Colonic mucosa (tissue), 4 donors: ENCODE results near the gene IL17REL. TPM values are rescaled to one million over a fixed set of nuclear protein-coding genes. Genes with fewer than 3 reads are reported as not detected.

Experiments used
- DNase-seq: peaks from one replicate; pipeline ENCODE4 v3.0.0-alpha.2; 2020
- H3K27ac ChIP-seq: fragments of 200-600 bp; one replicate; pipeline ENCODE4 v1.8.0; 2021
- H3K27me3 ChIP-seq: fragments of 200-600 bp; one replicate; pipeline ENCODE4 v1.8.0; 2021
- H3K36me3 ChIP-seq: fragments of 200-600 bp; one replicate; pipeline ENCODE4 v1.8.0; 2021
- H3K4me1 ChIP-seq: fragments of 200-600 bp; one replicate; pipeline ENCODE4 v1.8.0; 2021; ENCODE audit warnings: mild to moderate bottlenecking
- H3K4me3 ChIP-seq: fragments of 200-600 bp; one replicate; pipeline ENCODE4 v1.8.0; 2021
- H3K9ac ChIP-seq, 2 donors: one replicate each; pipeline ENCODE4 v1.7.0; 2013; ENCODE audit warnings: control low read depth in 2 of 2, low read depth in 2 of 2, low read length in 2 of 2
- H3K9me3 ChIP-seq: fragments of 200-600 bp; one replicate; pipeline ENCODE4 v1.8.0; 2021
- CTCF ChIP-seq: fragments of 200-600 bp; IDR thresholded peaks from one replicate; pipeline ENCODE4 v1.8.0; 2022; ENCODE audit warnings: antibody characterized with exemption, mild to moderate bottlenecking
- intact Hi-C: fragments of 100-400 bp; cut with DNase I; formaldehyde crosslinking; loops from one replicate; pipeline ENCODE4 v1.14.1; 2022
- total RNA-seq, 2 donors: library from RNA; stranded (reverse); fragmentation: NEBNext Ultra II Directional in 1 of 2; extraction: Animal tissue kit (Norgen Biotek cat#: 25700) in 1 of 2; gene quantifications; one replicate each; pipeline ENCODE4 v1.2.1, GENCODE V29; 2021
- donor health status: healthy.
- donor health status: DM: no; HTN: no; CAD: no.
- donor health status: DM: no; HTN: no; CAD: no.

The IL17REL gene
- total RNA-seq, 2 donors from 2014 or later: 0.11 to 0.22 TPM

- Histone ChIP-seq H3K36me3 (no peaks in the 10 kb centered on the region), H3K9ac (peak overlapping the region; percentile 29 to 88), H3K4me1 (peaks cover 24% of the 10 kb centered on the region), H3K4me3 (no peak overlapping the region), H3K27ac (no peak overlapping the region), H3K27me3 (no peaks in the 10 kb centered on the region), H3K9me3 (no peaks in the 10 kb centered on the region)
- intact Hi-C loops: no loop called here
- TF ChIP-seq CTCF: no peak
- DNase-seq: no peak
These were observed 58.8 kb downstream of the IL17REL start for GRCh38 chr22:49953680-49954344.

DNA sequence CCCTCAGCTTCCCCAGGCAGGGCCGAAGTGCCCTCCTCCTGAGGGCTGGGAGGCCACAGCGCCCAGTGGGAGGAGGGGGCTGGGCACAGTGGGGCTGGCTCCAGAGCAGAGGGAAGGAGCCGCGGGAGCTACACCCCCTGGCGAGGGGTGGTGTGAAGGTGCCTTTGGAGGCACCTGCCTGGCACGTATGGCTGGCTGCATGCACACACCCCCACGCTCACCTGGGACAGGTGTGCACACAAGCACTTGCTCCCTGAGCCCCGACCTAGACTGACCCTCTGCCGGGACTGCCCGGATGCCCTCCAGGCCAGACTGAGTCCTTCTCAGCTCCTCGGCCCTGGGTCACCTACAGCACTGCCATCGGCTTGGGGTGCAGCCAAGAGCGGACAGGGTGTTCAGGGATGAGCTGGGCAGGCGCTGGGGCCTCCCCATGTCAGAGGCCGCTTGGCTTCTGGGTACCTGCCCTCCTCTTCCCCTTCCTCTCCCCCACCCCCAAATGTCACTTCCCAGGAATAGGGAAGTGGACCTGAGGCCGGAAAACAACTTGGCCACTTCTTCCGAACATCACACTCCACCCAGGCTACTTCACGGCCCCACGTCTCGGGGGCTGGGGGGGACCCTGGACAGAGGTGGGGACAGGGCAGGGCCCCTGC, 59.4 kb downstream of the IL17REL start:
- intact Hi-C loops: no loop called here
- no peak for TF ChIP-seq CTCF
- peak overlapping the region; percentile 64 to 88 for H3K9ac ChIP-seq
- H3K9me3 ChIP-seq: no peaks in the 10 kb centered on the region
- H3K27me3 ChIP-seq: no peaks in the 10 kb centered on the region
- no peaks in the 10 kb centered on the region for H3K36me3 ChIP-seq
- H3K27ac ChIP-seq: no peak overlapping the region
- peaks cover 24% of the 10 kb centered on the region for H3K4me1 ChIP-seq
- no peak for DNase-seq
- no peak overlapping the region for H3K4me3 ChIP-seq

DNA sequence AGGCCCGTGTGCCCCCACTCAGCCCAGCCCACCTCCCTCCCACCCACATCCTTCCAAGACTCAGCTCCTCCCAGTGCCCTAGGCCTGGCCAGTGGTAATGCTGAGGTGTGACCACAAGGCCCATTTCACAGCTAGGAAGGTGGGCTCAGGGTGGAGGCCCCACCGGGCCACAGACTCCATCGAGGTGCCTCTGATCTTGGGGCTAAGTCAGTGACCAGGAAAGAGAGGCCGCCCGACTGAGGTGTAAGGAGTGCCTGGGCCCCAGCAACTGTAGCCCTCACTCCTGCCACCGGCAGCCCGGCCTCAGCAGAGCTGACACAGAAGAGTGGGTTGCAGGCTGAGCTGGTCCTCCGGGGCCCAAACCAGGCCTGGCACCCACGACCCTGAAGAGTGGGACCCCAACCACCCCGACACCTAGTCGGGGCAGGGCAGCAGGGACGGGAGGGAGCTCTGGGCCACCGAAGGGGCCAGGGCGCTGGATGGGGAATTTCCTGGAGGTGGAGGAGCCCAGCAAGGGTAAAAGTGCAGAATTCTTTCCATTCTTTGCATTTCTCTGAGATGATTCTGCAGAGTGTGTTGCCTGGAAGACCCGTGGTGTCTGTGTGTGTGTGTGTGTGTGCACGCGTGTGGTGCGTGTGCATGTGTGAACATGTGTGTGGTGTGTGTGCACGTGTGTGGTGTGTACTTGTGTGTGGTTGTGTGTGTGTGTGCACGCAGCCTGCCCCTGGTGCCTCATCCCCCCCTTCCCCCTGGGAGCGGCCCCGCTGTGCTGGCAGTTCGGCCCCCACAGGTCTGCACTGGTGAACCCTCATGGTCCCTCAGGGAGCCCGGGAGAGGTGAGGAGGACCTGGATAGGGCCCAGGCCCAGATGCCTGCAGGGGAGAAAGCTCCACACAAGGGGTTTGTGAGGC, 60.3 kb downstream of the IL17REL start:
- Histone ChIP-seq H3K4me3 (no peak overlapping the region), H3K4me1 (peaks cover 24% of the 10 kb centered on the region), H3K9ac (peak overlapping the region; percentile 64 to 88), H3K27me3 (no peaks in the 10 kb centered on the region), H3K9me3 (no peaks in the 10 kb centered on the region), H3K36me3 (no peaks in the 10 kb centered on the region), H3K27ac (peak overlapping the region; percentile 99)
- TF ChIP-seq CTCF: no peak
- intact Hi-C loops: no loop called here
- no peak for DNase-seq

- H3K27ac ChIP-seq: peak overlapping the region; percentile 99
- no peaks in the 10 kb centered on the region for H3K36me3 ChIP-seq
- H3K27me3 ChIP-seq: no peaks in the 10 kb centered on the region
- H3K9me3 ChIP-seq: no peaks in the 10 kb centered on the region
- intact Hi-C loops: no loop called here
- DNase-seq: no peak
- no peak for TF ChIP-seq CTCF
- H3K9ac ChIP-seq: peak overlapping the region; percentile 64 to 88
- H3K4me1 ChIP-seq: peaks cover 24% of the 10 kb centered on the region
- H3K4me3 ChIP-seq: no peak overlapping the region
These were observed 60.9 kb downstream of the IL17REL start for GRCh38 chr22:49951678-49951985.

DNA sequence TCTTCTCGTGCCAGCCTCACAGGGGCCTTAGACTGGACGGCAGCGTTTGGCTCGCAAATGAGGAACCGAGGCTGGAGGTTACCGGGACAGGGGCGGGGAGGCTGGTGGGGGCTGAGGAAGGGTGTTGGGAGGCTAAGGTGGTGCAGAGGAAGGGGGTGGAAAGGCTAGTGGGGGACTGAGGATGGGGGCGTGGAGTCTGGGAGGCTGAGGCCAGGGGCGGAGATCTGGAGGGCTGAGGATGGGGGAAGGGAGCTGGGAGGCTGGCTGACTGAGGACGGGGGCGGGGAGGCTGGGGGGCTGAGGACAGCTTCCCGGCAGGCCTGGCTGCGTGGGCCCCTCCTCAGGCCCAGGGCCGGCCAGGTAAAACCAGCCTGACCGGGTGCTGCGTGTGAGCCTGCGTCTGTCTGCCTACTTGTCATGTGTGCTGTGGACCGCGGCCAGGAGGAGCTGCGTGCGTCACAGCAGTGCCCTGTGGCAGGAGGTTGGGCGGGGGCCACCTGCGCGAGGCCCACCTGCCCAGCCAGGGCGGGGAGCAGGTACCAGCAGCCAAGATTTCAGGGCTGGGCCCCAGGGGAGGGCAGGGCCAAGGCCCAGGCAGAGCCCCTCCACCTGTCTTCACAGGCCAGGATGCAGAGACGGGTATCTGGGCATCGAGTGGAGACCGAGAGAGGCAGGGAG, 61.4 kb downstream of the IL17REL start:
- Histone ChIP-seq H3K9ac (peak overlapping the region; percentile 74 to 88), H3K36me3 (no peaks in the 10 kb centered on the region), H3K4me3 (no peak overlapping the region), H3K27ac (peak overlapping the region; percentile 99), H3K9me3 (no peaks in the 10 kb centered on the region), H3K27me3 (no peaks in the 10 kb centered on the region), H3K4me1 (peaks cover 24% of the 10 kb centered on the region)
- intact Hi-C loops: no loop called here
- no peak for TF ChIP-seq CTCF
- DNase-seq: peak; percentile 94
